HL-60 (cell line): ENCODE measurements around the gene IGFN1.

Experiments used
- DNase-seq, 2 experiments: peaks; one replicate each; pipeline ENCODE4 v3.0.0-alpha.2; 2010 to 2020; ENCODE audit warnings: low read depth in 1 of 2, low spot score in 1 of 2
- H3K27ac ChIP-seq: fragments of 250-450 bp; sonication (Bioruptor Pico); replicated peaks from 2 replicates; pipeline ENCODE4 v1.5.1; 2020; ENCODE audit warnings: mild to moderate bottlenecking, moderate library complexity
- H3K27me3 ChIP-seq: fragments of 250-450 bp; sonication (Bioruptor Pico); 2 replicates; pipeline ENCODE4 v1.5.1; 2021; ENCODE audit warnings: mild to moderate bottlenecking, moderate library complexity; ENCODE audit not compliant: insufficient read depth, poor library complexity, severe bottlenecking
- H3K4me3 ChIP-seq: replicated peaks from 2 replicates; pipeline ENCODE4 v1.5.1; 2011; ENCODE audit warnings: mild to moderate bottlenecking, control low read depth, low read length; ENCODE audit not compliant: insufficient read depth
- CTCF ChIP-seq: IDR thresholded peaks from one replicate; pipeline ENCODE4 v1.5.1; 2011; ENCODE audit warnings: low read length, control low read depth, inconsistent platforms; ENCODE audit not compliant: insufficient read depth
- GABPA ChIP-seq: IDR thresholded peaks from 2 replicates; pipeline ENCODE4 v1.6.1; 2012; ENCODE audit warnings: low read depth
- POLR2AphosphoS5 ChIP-seq: IDR thresholded peaks from 2 replicates; pipeline ENCODE4 v1.6.1; 2012; ENCODE audit warnings: low read depth
- REST ChIP-seq: IDR thresholded peaks from 2 replicates; pipeline ENCODE4 v1.6.1; 2012; ENCODE audit warnings: low read depth; ENCODE audit not compliant: insufficient replicate concordance
- SPI1 ChIP-seq: IDR thresholded peaks from 2 replicates; pipeline ENCODE4 v1.6.1; 2012; ENCODE audit warnings: low read depth, mild to moderate bottlenecking, borderline replicate concordance

The IGFN1 gene

GRCh38 chr1:201214886-201215285 is 24.3 kb downstream of the IGFN1 start:
- TF ChIP-seq POLR2AphosphoS5: no peak
- TF ChIP-seq GABPA: no peak
- TF ChIP-seq SPI1: no peak
- no peak for TF ChIP-seq REST
- no peak for TF ChIP-seq CTCF
- no peak overlapping the region for H3K27ac ChIP-seq
- no peak for DNase-seq
- H3K4me3 ChIP-seq: no peak overlapping the region
- H3K27me3 ChIP-seq: no peaks in the 10 kb centered on the region

- H3K27ac ChIP-seq: no peak overlapping the region
- no peak overlapping the region for H3K4me3 ChIP-seq
- no peaks in the 10 kb centered on the region for H3K27me3 ChIP-seq
- TF ChIP-seq CTCF (no peak), REST (no peak), SPI1 (no peak), GABPA (no peak), POLR2AphosphoS5 (no peak)
- DNase-seq: no peak
These were observed 25.1 kb downstream of the IGFN1 start for GRCh38 chr1:201215531-201216357.

- H3K27ac ChIP-seq: no peak overlapping the region
- no peak for DNase-seq
These were observed 25.9 kb downstream of the IGFN1 start for GRCh38 chr1:201216395-201217085.

More at GRCh38 chr1:201216395-201217085, 25.9 kb downstream of the IGFN1 start:
- no peaks in the 10 kb centered on the region for H3K27me3 ChIP-seq
- H3K4me3 ChIP-seq: no peak overlapping the region
- TF ChIP-seq REST: no peak
- TF ChIP-seq POLR2AphosphoS5: no peak
- TF ChIP-seq CTCF: no peak
- TF ChIP-seq SPI1: no peak
- TF ChIP-seq GABPA: no peak
